ENCODE results near the gene COPS7A. TPM values are rescaled to one million over a fixed set of nuclear protein-coding genes. Genes with fewer than 3 reads are reported as not detected.

Gene COPS7A
- total and polyA plus RNA-seq, 2 donors (not counting 1 experiment from before 2014, with no cell fraction given) = 28.3 to 46.0 TPM

GRCh38 chr12:6772331-6772695, 48.5 kb downstream of the COPS7A start, which contains the start of gene LAG3:
TSS of gene LAG3 (plus strand) at chr12:6772520. CDS start at chr12:6772853, 333 bp downstream.
- TF ChIP-seq CTCF (IDR thresholded peaks at IDR 0.05) (no peak), EZH2 (IDR thresholded peaks at IDR 0.05; ENCODE audit: borderline replicate concordance, insufficient read depth, low read depth, low read length, poor library complexity, severe bottlenecking) (no peak)
- WGBS (ENCODE audit: insufficient coverage) = 24% methylated on average over 9 of the region's 15 CpGs
- no peak within 1 kb of the TSS for H3K27ac Mint-ChIP-seq
- ATAC-seq (ENCODE audit: low read depth) (peak; percentile 49), DNase-seq (no peak)
- Histone ChIP-seq H3K27ac (ENCODE audit: low read length in 2 of 2) (no peak within 1 kb of the TSS), H3K4me1 (ENCODE audit: control insufficient read depth in 2 of 2, insufficient read depth in 2 of 2, low read length in 2 of 2) (peaks cover 22 to 40% of the 10 kb centered on the region in 2 donors), H4K20me1 (ENCODE audit: control insufficient read depth, insufficient read depth, low read length, poor library complexity, severe bottlenecking) (no peaks in the 10 kb centered on the region), H2AFZ (ENCODE audit: insufficient read depth, low read depth, low read length, poor library complexity, severe bottlenecking) (no peak within 1 kb of the TSS), H3K4me3 (ENCODE audit: control extremely low read depth in 1 of 5, extremely low read depth in 1 of 5, insufficient read depth in 1 of 5, low read depth in 2 of 5, low read length in 4 of 5) (peak within 1 kb of the TSS in 1 of 5 experiments; percentile 20), H3K36me3 (replicated peaks in 1 of 2; ENCODE audit: control extremely low read depth in 1 of 2, control insufficient read depth in 1 of 2, extremely low read depth in 1 of 2, insufficient read depth in 2 of 2, low read length in 1 of 2) (no peaks in the 10 kb centered on the region), H3K27me3 (replicated peaks in 1 of 4; ENCODE audit: control extremely low read depth in 1 of 4, control insufficient read depth in 3 of 4, insufficient read depth in 4 of 4, low read length in 3 of 4) (peaks cover 0 to 88% (median 46%) of the 10 kb centered on the region in 4 experiments), H3K79me2 (ENCODE audit: control insufficient read depth, insufficient read depth, low read length) (no peaks in the 10 kb centered on the region), H3K9me3 (ENCODE audit: control extremely low read depth in 1 of 3, control insufficient read depth in 2 of 3, insufficient read depth in 1 of 3, low read length in 2 of 3) (peaks cover 0 to 21% (median 0%) of the 10 kb centered on the region in 3 donors), H3K4me2 (replicated peaks; ENCODE audit: low read depth, low read length, poor library complexity, severe bottlenecking) (peak within 1 kb of the TSS; percentile 46), H3K9ac (ENCODE audit: low read length) (no peak within 1 kb of the TSS)
- intact Hi-C loops (cut with micrococcal nuclease) = no loop called here
- H3K27me3 Mint-ChIP-seq = peaks cover 64% of the 10 kb centered on the region
- no peak within 1 kb of the TSS for H3K4me3 Mint-ChIP-seq
- H3K4me1 Mint-ChIP-seq = peaks cover 18% of the 10 kb centered on the region
- ChIA-PET CTCF (interaction anchor here (2.2 kb wide), 1 partner anchor 18 kb away, joined by 7 read pairs; no protein-coding TSS in a partner anchor), POLR2A (interaction anchor here (0.6 kb wide), 2 partner anchors 164 to 204 kb away, joined by 3 to 8 read pairs; no protein-coding TSS in a partner anchor)
- H3K9me3 Mint-ChIP-seq (ENCODE audit: insufficient read depth) = no peaks in the 10 kb centered on the region

- no peak overlapping the region for H3K27ac Mint-ChIP-seq
- no peak overlapping the region for H3K9ac ChIP-seq (ENCODE audit: low read length)
Measured at GRCh38 chr12:6772726-6773589, 49.1 kb downstream of the COPS7A start.

More at GRCh38 chr12:6772726-6773589, 49.1 kb downstream of the COPS7A start:
- Histone ChIP-seq H3K9me3 (ENCODE audit: control extremely low read depth in 1 of 3, control insufficient read depth in 2 of 3, insufficient read depth in 1 of 3, low read length in 2 of 3) (peaks cover 0 to 17% (median 0%) of the 10 kb centered on the region in 3 donors), H4K20me1 (ENCODE audit: control insufficient read depth, insufficient read depth, low read length, poor library complexity, severe bottlenecking) (no peaks in the 10 kb centered on the region), H3K79me2 (ENCODE audit: control insufficient read depth, insufficient read depth, low read length) (no peaks in the 10 kb centered on the region), H3K27me3 (replicated peaks in 1 of 4; ENCODE audit: control extremely low read depth in 1 of 4, control insufficient read depth in 3 of 4, insufficient read depth in 4 of 4, low read length in 3 of 4) (peaks cover 0 to 86% (median 46%) of the 10 kb centered on the region in 4 experiments), H3K4me1 (ENCODE audit: control insufficient read depth in 2 of 2, insufficient read depth in 2 of 2, low read length in 2 of 2) (peaks cover 19 to 35% of the 10 kb centered on the region in 2 donors), H2AFZ (ENCODE audit: insufficient read depth, low read depth, low read length, poor library complexity, severe bottlenecking) (no peak overlapping the region), H3K27ac (ENCODE audit: low read length in 2 of 2) (no peak overlapping the region), H3K36me3 (replicated peaks in 1 of 2; ENCODE audit: control extremely low read depth in 1 of 2, control insufficient read depth in 1 of 2, extremely low read depth in 1 of 2, insufficient read depth in 2 of 2, low read length in 1 of 2) (no peaks in the 10 kb centered on the region), H3K4me3 (ENCODE audit: control extremely low read depth in 1 of 5, extremely low read depth in 1 of 5, insufficient read depth in 1 of 5, low read depth in 2 of 5, low read length in 4 of 5) (peak overlapping the region in 1 of 5 experiments; percentile 20), H3K4me2 (replicated peaks; ENCODE audit: low read depth, low read length, poor library complexity, severe bottlenecking) (peak overlapping the region; percentile 46)
- no peaks in the 10 kb centered on the region for H3K9me3 Mint-ChIP-seq (ENCODE audit: insufficient read depth)
- POLR2A ChIA-PET = no interaction called here
- DNase-seq (no peak), ATAC-seq (ENCODE audit: low read depth) (no peak)
- peaks cover 64% of the 10 kb centered on the region for H3K27me3 Mint-ChIP-seq
- CTCF ChIA-PET = interaction anchor here (1.3 to 2.5 kb wide), 3 partner anchors 7 to 20 kb away, joined by 4 to 10 read pairs (median 7); partner anchors contain the start of gene MLF2
- TF ChIP-seq CTCF (IDR thresholded peaks at IDR 0.05) (no peak), EZH2 (IDR thresholded peaks at IDR 0.05; ENCODE audit: borderline replicate concordance, insufficient read depth, low read depth, low read length, poor library complexity, severe bottlenecking) (no peak)
- intact Hi-C loops (cut with micrococcal nuclease) = no loop called here
- H3K4me1 Mint-ChIP-seq = peaks cover 13% of the 10 kb centered on the region
- no peak overlapping the region for H3K4me3 Mint-ChIP-seq
- 63% methylated on average over 20 of the region's 21 CpGs for WGBS (ENCODE audit: insufficient coverage)

Measured in B cell (primary cell).